K562 (cell line): ENCODE measurements around the gene IGLON5. TPM values are rescaled to one million over a fixed set of nuclear protein-coding genes. Genes with fewer than 3 reads are reported as not detected.

Experiments
- SIN3B ChIP-seq: fragments of 450-650 bp; IDR thresholded peaks from 2 replicates; pipeline ENCODE4 v1.6.1; 2017; ENCODE audit warnings: low read depth, mild to moderate bottlenecking, moderate library complexity
- ZNF24 ChIP-seq: fragments of 450-650 bp; IDR thresholded peaks from 2 replicates; pipeline ENCODE4 v1.6.1; 2016
- polyA plus RNA-seq, 8 experiments: library from polyadenylated mRNA; depleted of rRNA in 4 of 8; stranded (reverse) in 5 of 8; unstranded in 3 of 8; fragments of >200 nt; fragmentation: Nextera tagmentation in 2 of 8; fragmentation: Illumina TruSeq in 1 of 8; extraction: Ambion mirVana in 2 of 8; extraction: Trizol in 1 of 8; gene quantifications; 2 replicates each; pipeline versions ENCODE4 v1.2.1 to v1.2.3, GENCODE V29; 2011 to 2014; ENCODE audit warnings: inconsistent platforms in 1 of 8, missing spikeins in 1 of 8
- total RNA-seq, 7 experiments: library from RNA; depleted of rRNA in 6 of 7; stranded (reverse); fragments of >200 nt in 6 of 7; fragmentation: Illumina TruSeq in 2 of 7; extraction: Trizol in 2 of 7; gene quantifications; 2 replicates each; pipeline versions ENCODE4 v1.2.1 to v1.2.3, GENCODE V29; 2011 to 2021; ENCODE audit warnings: low replicate concordance in 1 of 7
- TF ChIP-seq, protein P1 (sequence below), 2 experiments: fragments of 450-650 bp; formaldehyde crosslinking in 1 of 2; IDR thresholded peaks; 2 replicates each; pipeline versions ENCODE4 v1.4.0 to v1.6.1; 2014 to 2020; ENCODE audit warnings: mild to moderate bottlenecking in 2 of 2, borderline replicate concordance in 1 of 2, low read depth in 1 of 2

The IGLON5 gene
- total and polyA plus RNA-seq, 9 of the 15 experiments (the other 6 are each of a cell fraction or from before 2014, with no cell fraction given): 0.03 to 0.22 (median 0.14) TPM; not detected in 2

DNA sequence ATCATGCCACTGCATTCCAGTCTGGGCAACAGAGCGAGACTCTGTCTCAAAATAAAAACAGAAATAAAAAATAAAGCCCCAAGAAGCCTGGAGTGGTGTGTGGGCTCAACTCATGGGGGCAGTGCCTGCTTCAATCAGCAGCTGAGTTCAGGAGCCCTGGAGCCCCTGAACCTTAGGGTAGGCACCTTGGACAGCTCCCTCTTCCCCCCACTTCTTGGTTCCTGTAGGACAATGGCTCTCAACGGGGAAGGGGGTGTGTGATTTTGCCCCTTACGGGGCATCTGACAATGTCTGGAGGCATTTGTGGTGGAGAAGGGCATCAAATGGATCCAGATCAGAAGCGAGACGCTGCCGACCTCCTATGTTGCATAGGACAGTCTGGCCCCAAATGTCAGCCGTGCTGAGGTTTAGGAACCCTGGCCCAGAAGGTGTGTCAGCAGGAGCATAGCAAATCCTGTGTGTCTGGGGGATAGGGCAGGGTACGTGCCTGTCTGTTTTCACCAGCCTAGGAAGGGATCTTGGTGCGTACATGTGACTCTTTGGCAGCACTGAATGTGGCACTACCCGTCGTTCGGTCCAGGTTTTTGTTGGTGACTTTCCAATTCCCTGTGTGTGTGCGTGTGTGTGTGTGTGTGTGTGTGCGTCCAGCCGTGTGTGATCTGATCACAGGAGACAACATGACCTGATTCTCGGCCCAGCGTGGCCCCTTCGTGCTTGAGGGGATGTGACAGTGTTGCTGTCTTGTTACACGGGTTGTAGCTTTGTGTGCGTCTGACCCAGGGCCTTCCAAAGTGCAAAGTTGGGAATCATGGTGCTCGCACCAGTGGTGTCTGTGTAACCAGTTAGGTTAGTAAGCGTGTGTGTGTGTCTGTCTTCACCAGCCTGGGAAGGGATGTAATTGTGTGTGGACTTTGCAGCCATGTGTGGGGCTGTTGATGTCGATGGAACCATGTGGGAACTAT lies 7.5 kb downstream of the IGLON5 start (continued):
- TF ChIP-seq, protein P1, sequence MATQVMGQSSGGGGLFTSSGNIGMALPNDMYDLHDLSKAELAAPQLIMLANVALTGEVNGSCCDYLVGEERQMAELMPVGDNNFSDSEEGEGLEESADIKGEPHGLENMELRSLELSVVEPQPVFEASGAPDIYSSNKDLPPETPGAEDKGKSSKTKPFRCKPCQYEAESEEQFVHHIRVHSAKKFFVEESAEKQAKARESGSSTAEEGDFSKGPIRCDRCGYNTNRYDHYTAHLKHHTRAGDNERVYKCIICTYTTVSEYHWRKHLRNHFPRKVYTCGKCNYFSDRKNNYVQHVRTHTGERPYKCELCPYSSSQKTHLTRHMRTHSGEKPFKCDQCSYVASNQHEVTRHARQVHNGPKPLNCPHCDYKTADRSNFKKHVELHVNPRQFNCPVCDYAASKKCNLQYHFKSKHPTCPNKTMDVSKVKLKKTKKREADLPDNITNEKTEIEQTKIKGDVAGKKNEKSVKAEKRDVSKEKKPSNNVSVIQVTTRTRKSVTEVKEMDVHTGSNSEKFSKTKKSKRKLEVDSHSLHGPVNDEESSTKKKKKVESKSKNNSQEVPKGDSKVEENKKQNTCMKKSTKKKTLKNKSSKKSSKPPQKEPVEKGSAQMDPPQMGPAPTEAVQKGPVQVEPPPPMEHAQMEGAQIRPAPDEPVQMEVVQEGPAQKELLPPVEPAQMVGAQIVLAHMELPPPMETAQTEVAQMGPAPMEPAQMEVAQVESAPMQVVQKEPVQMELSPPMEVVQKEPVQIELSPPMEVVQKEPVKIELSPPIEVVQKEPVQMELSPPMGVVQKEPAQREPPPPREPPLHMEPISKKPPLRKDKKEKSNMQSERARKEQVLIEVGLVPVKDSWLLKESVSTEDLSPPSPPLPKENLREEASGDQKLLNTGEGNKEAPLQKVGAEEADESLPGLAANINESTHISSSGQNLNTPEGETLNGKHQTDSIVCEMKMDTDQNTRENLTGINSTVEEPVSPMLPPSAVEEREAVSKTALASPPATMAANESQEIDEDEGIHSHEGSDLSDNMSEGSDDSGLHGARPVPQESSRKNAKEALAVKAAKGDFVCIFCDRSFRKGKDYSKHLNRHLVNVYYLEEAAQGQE (IDR thresholded peaks at IDR 0.05; ENCODE audit: borderline replicate concordance): peak; percentile 96
- TF ChIP-seq, protein P1 (CRISPR knock-in tag; IDR thresholded peaks at IDR 0.05; ENCODE audit: low read depth): peak; percentile 89
- TF ChIP-seq ZNF24 (no peak), SIN3B (no peak)
